ENCODE measurements around the gene MOB3C. TPM values are rescaled to one million over a fixed set of nuclear protein-coding genes. Genes with fewer than 3 reads are reported as not detected.
"Not testable (repeated sequence)": the region's sequence is repeated elsewhere in the genome, so short reads cannot be mapped to it uniquely, and the experiment has no call there.

MOB3C gene
- polyA plus RNA-seq, 3 donors, result 5.3 to 18.1 (median 6.1) TPM

DNA sequence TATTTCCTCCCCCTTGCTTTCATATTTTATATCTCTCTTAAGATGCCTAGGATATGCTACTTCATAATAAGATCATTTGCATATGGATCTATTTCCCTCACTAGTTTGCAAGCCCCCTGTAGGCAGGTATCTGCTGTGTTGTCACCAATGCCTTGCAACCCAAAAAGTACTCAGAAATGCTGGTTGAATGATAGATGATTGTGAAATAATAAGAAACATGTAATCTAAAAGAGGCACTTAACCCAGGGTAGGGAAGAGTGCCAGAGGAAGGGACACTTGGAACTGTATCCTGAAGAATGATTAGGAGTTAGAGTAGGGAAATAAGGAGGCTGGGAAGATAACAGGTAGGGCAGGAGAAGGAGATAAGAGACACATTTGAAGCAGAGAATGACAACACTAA, 39.2 kb upstream of the MOB3C start:
- Histone ChIP-seq H3K36me3 (replicated peaks in 1 of 2; ENCODE audit: control insufficient read depth in 1 of 2, insufficient read depth in 2 of 2, low read length in 2 of 2) (peaks cover 33 to 70% of the 10 kb centered on the region in 2 donors), H4K20me1 (ENCODE audit: insufficient read depth, low read length) (no peaks in the 10 kb centered on the region), H3K4me3 (replicated peaks in 1 of 3; ENCODE audit: low read depth in 2 of 3, low read length in 3 of 3) (no peak overlapping the region), H3K9me3 (replicated peaks in 1 of 2; ENCODE audit: control insufficient read depth in 1 of 2, insufficient read depth in 1 of 2, low read length in 2 of 2) (no peaks in the 10 kb centered on the region), H3K4me1 (ENCODE audit: control insufficient read depth in 1 of 2, insufficient read depth in 2 of 2, low read length in 2 of 2) (no peaks in the 10 kb centered on the region), H3K4me2 (replicated peaks; ENCODE audit: extremely low read depth, low read length, poor library complexity, severe bottlenecking) (no peak overlapping the region), H2AFZ (ENCODE audit: insufficient read depth, low read depth, low read length, poor library complexity, severe bottlenecking) (no peak overlapping the region), H3K27me3 (ENCODE audit: control insufficient read depth in 2 of 2, insufficient read depth in 2 of 2, low read length in 2 of 2) (no peaks in the 10 kb centered on the region), H3K27ac (ENCODE audit: low read depth in 1 of 2, low read length in 2 of 2) (no peak overlapping the region), H3K9ac (ENCODE audit: insufficient read depth, low read length, poor library complexity, severe bottlenecking) (no peak overlapping the region), H3K79me2 (ENCODE audit: insufficient read depth, low read length) (no peaks in the 10 kb centered on the region)
- DNase-seq, result no peak
- Mint-ChIP-seq H3K9me3 (peaks cover 0 to 7% (median 3%) of the 10 kb centered on the region in 7 donors), H3K4me1 (no peaks in the 10 kb centered on the region), H3K4me3 (no peak overlapping the region), H3K27ac (peak overlapping the region in 1 of 7 donors; percentile 75), H3K27me3 (ENCODE audit: low read depth in 3 of 3) (no peaks in the 10 kb centered on the region), H3K36me3 (peaks cover 57 to 63% of the 10 kb centered on the region in 2 donors)
- intact Hi-C loops (cut with micrococcal nuclease), result no loop called here
- TF ChIP-seq, protein P1, sequence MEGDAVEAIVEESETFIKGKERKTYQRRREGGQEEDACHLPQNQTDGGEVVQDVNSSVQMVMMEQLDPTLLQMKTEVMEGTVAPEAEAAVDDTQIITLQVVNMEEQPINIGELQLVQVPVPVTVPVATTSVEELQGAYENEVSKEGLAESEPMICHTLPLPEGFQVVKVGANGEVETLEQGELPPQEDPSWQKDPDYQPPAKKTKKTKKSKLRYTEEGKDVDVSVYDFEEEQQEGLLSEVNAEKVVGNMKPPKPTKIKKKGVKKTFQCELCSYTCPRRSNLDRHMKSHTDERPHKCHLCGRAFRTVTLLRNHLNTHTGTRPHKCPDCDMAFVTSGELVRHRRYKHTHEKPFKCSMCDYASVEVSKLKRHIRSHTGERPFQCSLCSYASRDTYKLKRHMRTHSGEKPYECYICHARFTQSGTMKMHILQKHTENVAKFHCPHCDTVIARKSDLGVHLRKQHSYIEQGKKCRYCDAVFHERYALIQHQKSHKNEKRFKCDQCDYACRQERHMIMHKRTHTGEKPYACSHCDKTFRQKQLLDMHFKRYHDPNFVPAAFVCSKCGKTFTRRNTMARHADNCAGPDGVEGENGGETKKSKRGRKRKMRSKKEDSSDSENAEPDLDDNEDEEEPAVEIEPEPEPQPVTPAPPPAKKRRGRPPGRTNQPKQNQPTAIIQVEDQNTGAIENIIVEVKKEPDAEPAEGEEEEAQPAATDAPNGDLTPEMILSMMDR (IDR thresholded peaks at IDR 0.05), result no peak

DNA sequence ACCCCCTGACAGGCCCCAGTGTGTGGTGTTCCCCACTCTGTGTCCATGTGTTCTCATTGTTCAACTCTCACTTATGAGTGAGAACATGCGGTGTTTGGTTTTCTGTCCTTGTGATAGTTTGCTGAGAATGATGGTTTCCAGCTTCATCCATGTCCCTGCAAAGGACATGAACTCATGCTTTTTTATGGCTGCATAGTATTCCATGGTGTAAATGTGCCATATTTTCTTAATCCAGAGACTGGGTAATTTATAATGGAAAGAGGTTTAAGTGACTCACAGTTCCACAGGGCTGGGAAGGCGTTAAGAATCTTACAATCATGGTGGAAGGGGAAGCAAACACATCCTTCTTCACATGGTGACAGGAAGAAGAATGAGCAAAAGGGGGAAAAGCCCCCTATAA, 38.1 kb upstream of the MOB3C start:
- H3K27ac Mint-ChIP-seq; H3K27ac ChIP-seq (ENCODE audit: low read depth in 1 of 2, low read length in 2 of 2); H3K9me3 ChIP-seq (replicated peaks in 1 of 2; ENCODE audit: control insufficient read depth in 1 of 2, insufficient read depth in 1 of 2, low read length in 2 of 2); H3K27me3 ChIP-seq (ENCODE audit: control insufficient read depth in 2 of 2, insufficient read depth in 2 of 2, low read length in 2 of 2); H3K4me1 ChIP-seq (ENCODE audit: control insufficient read depth in 1 of 2, insufficient read depth in 2 of 2, low read length in 2 of 2); intact Hi-C loops (cut with micrococcal nuclease); H3K4me3 ChIP-seq (replicated peaks in 1 of 3; ENCODE audit: low read depth in 2 of 3, low read length in 3 of 3); H2AFZ ChIP-seq (ENCODE audit: insufficient read depth, low read depth, low read length, poor library complexity, severe bottlenecking); H3K79me2 ChIP-seq (ENCODE audit: insufficient read depth, low read length); DNase-seq; H4K20me1 ChIP-seq (ENCODE audit: insufficient read depth, low read length); H3K4me3 Mint-ChIP-seq; H3K9ac ChIP-seq (ENCODE audit: insufficient read depth, low read length, poor library complexity, severe bottlenecking); H3K4me2 ChIP-seq (replicated peaks; ENCODE audit: extremely low read depth, low read length, poor library complexity, severe bottlenecking); H3K27me3 Mint-ChIP-seq (ENCODE audit: low read depth in 3 of 3); H3K4me1 Mint-ChIP-seq: not testable (repeated sequence)
- Mint-ChIP-seq H3K9me3 (peaks cover 0 to 16% (median 7%) of the 10 kb centered on the region in 7 donors), H3K36me3 (peaks cover 67 to 69% of the 10 kb centered on the region in 2 donors)
- peaks cover 40 to 76% of the 10 kb centered on the region in 2 donors for H3K36me3 ChIP-seq (replicated peaks in 1 of 2; ENCODE audit: control insufficient read depth in 1 of 2, insufficient read depth in 2 of 2, low read length in 2 of 2)
- WGBS (ENCODE audit: insufficient coverage), result no CpG with 5 or more reads among the region's 2 CpGs
